GM12878 (cell line): ENCODE results near the gene ELK4. TPM values are rescaled to one million over a fixed set of nuclear protein-coding genes. Genes with fewer than 3 reads are reported as not detected.

ENCODE experiments used
- ASH2L ChIP-seq: fragments of 300-600, 200-600 bp; sonication (generic); IDR thresholded peaks from 2 replicates; pipeline ENCODE4 v1.6.1; 2017; ENCODE audit warnings: low read depth, mild to moderate bottlenecking, borderline replicate concordance
- CHD2 ChIP-seq: IDR thresholded peaks from 2 replicates; pipeline ENCODE4 v1.6.1; 2011; ENCODE audit warnings: low read depth, low read length, improper control_type of control experiment, borderline replicate concordance
- DPF2 ChIP-seq: fragments of 450-650 bp; IDR thresholded peaks from 2 replicates; pipeline ENCODE4 v1.6.1; 2017; ENCODE audit warnings: mild to moderate bottlenecking
- ESRRA ChIP-seq: IDR thresholded peaks from 2 replicates; pipeline ENCODE4 v1.6.1; 2012; ENCODE audit warnings: mild to moderate bottlenecking, low read length, improper control_type of control experiment
- FOS ChIP-seq: IDR thresholded peaks from 3 replicates; pipeline ENCODE4 v1.6.1; 2011; ENCODE audit warnings: borderline replicate concordance; ENCODE audit not compliant: insufficient read length; ENCODE audit errors: extremely low read depth
- JUND ChIP-seq: IDR thresholded peaks from 2 replicates; pipeline ENCODE4 v1.6.1; 2012; ENCODE audit warnings: low read depth, mild to moderate bottlenecking, low read length, improper control_type of control experiment, moderate library complexity
- MEF2B ChIP-seq: fragments of 450-650 bp; IDR thresholded peaks from 2 replicates; pipeline ENCODE4 v1.6.1; 2018; ENCODE audit warnings: mild to moderate bottlenecking, moderate library complexity; ENCODE audit not compliant: partially characterized antibody, poor library complexity, severe bottlenecking
- NBN ChIP-seq: fragments of 450-650 bp; IDR thresholded peaks from 2 replicates; pipeline ENCODE4 v1.6.1; 2016
- NFYA ChIP-seq: IDR thresholded peaks from 2 replicates; pipeline ENCODE4 v1.6.1; 2011; ENCODE audit warnings: low read depth, mild to moderate bottlenecking, low read length, improper control_type of control experiment, borderline replicate concordance
- NFYB ChIP-seq: IDR thresholded peaks from 2 replicates; pipeline ENCODE4 v1.6.1; 2011; ENCODE audit warnings: low read depth, mild to moderate bottlenecking, low read length, improper control_type of control experiment, moderate library complexity; ENCODE audit not compliant: insufficient read depth
- NKRF ChIP-seq: fragments of 450-650 bp; conservative IDR thresholded peaks from 2 replicates; pipeline ENCODE4 v1.6.1; 2017; ENCODE audit warnings: mild to moderate bottlenecking, moderate library complexity
- NR2F1 ChIP-seq: fragments of 450-650 bp; conservative IDR thresholded peaks from 2 replicates; pipeline ENCODE4 v1.6.1; 2017; ENCODE audit warnings: mild to moderate bottlenecking
- PML ChIP-seq: IDR thresholded peaks from 2 replicates; pipeline ENCODE4 v1.6.1; 2012; ENCODE audit warnings: low read length, inconsistent platforms
- POLR2AphosphoS2 ChIP-seq: IDR thresholded peaks from 2 replicates; pipeline ENCODE4 v1.6.1; 2011; ENCODE audit warnings: low read depth, mild to moderate bottlenecking, low read length, improper control_type of control experiment, moderate library complexity
- RAD21 ChIP-seq: IDR thresholded peaks from 2 replicates; pipeline ENCODE4 v1.6.1; 2011; ENCODE audit warnings: mild to moderate bottlenecking, low read depth, low read length, moderate library complexity; ENCODE audit not compliant: insufficient read depth
- SP1 ChIP-seq: IDR thresholded peaks from one replicate; pipeline ENCODE4 v1.6.1; 2011; ENCODE audit warnings: low read depth, low read length
- SREBF1 ChIP-seq: IDR thresholded peaks from 2 replicates; pipeline ENCODE4 v1.6.1; 2012; ENCODE audit warnings: mild to moderate bottlenecking, low read length
- STAT1 ChIP-seq: fragments of 450-650 bp; conservative IDR thresholded peaks from 2 replicates; pipeline ENCODE4 v1.6.1; 2014; ENCODE audit warnings: antibody characterized with exemption, mild to moderate bottlenecking
- ZNF384 ChIP-seq: IDR thresholded peaks from 2 replicates; pipeline ENCODE4 v1.6.1; 2012; ENCODE audit warnings: low read depth, mild to moderate bottlenecking, low read length, improper control_type of control experiment, borderline replicate concordance
- ZNF687 ChIP-seq: fragments of 450-650 bp; IDR thresholded peaks from 2 replicates; pipeline ENCODE4 v1.6.1; 2017; ENCODE audit warnings: mild to moderate bottlenecking, moderate library complexity
- polyA plus RNA-seq, 11 experiments: library from polyadenylated mRNA; depleted of rRNA in 4 of 11; unstranded in 6 of 11; stranded (reverse) in 5 of 11; fragments of >200 nt; fragmentation: Nextera tagmentation in 4 of 11; fragmentation: Illumina TruSeq in 1 of 11; extraction: Ambion mirVana in 4 of 11; extraction: Trizol in 1 of 11; gene quantifications; 1 replicate in 1 of 11; 2 replicates in 10 of 11; pipeline versions ENCODE4 v1.2.1 to v1.2.3, GENCODE V29; 2011 to 2016; ENCODE audit warnings: inconsistent platforms in 2 of 11, missing spikeins in 2 of 11, low read depth in 1 of 11
- total RNA-seq, 4 experiments: library from RNA; depleted of rRNA in 3 of 4; stranded (reverse); fragments of >200 nt in 3 of 4; fragmentation: Illumina TruSeq in 1 of 4; extraction: Trizol in 1 of 4; gene quantifications; 2 replicates each; pipeline versions ENCODE4 v1.2.1 to v1.2.3, GENCODE V29; 2013 to 2021
- TF ChIP-seq, protein P1 (sequence below): IDR thresholded peaks from 2 replicates; pipeline ENCODE4 v1.6.1; 2012; ENCODE audit warnings: low read depth, low read length, improper control_type of control experiment
- TF ChIP-seq, protein P2 (sequence below), 3 experiments: IDR thresholded peaks in 2 of 3; conservative IDR thresholded peaks in 1 of 3; 2 replicates each; pipeline ENCODE4 v1.5.1; 2011; ENCODE audit warnings: low read depth in 3 of 3, low read length in 3 of 3, mild to moderate bottlenecking in 3 of 3, control low read depth in 2 of 3, moderate library complexity in 2 of 3, inconsistent platforms in 1 of 3, mixed read lengths in 1 of 3; ENCODE audit not compliant: control insufficient read depth in 2 of 3, insufficient read depth in 1 of 3; ENCODE audit errors: extremely low read depth in 1 of 3

The ELK4 gene
- total and polyA plus RNA-seq, 10 of the 15 experiments (the other 5 are each of a cell fraction or from before 2014, with no cell fraction given): 5.2 to 71.5 (median 18.5) TPM

GRCh38 chr1:205658943-205659581 lies 27.3 kb upstream of the ELK4 start (continued):
- TF ChIP-seq ZNF384 (no peak), JUND (no peak), ASH2L (no peak), SREBF1 (no peak), SP1 (no peak), POLR2AphosphoS2 (no peak), STAT1 (no peak), CHD2 (peak; percentile 57; the same call in 1 of the 2 replicates), NFYA (no peak), NFYB (no peak), RAD21 (peak; percentile 96), ZNF687 (no peak), ESRRA (no peak), NR2F1 (no peak), NKRF (no peak), FOS (no peak), PML (no peak), NBN (no peak), MEF2B (peak; percentile 70), DPF2 (0 out of 2 replicates have a peak, but pooled peaks have one; percentile 21)
- TF ChIP-seq, protein P1, sequence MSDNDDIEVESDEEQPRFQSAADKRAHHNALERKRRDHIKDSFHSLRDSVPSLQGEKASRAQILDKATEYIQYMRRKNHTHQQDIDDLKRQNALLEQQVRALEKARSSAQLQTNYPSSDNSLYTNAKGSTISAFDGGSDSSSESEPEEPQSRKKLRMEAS: peak; percentile 20; the same call in 1 of the 2 replicates
- TF ChIP-seq, protein P2, sequence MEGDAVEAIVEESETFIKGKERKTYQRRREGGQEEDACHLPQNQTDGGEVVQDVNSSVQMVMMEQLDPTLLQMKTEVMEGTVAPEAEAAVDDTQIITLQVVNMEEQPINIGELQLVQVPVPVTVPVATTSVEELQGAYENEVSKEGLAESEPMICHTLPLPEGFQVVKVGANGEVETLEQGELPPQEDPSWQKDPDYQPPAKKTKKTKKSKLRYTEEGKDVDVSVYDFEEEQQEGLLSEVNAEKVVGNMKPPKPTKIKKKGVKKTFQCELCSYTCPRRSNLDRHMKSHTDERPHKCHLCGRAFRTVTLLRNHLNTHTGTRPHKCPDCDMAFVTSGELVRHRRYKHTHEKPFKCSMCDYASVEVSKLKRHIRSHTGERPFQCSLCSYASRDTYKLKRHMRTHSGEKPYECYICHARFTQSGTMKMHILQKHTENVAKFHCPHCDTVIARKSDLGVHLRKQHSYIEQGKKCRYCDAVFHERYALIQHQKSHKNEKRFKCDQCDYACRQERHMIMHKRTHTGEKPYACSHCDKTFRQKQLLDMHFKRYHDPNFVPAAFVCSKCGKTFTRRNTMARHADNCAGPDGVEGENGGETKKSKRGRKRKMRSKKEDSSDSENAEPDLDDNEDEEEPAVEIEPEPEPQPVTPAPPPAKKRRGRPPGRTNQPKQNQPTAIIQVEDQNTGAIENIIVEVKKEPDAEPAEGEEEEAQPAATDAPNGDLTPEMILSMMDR (IDR thresholded peaks at IDR 0.05 in 2 of 3, conservative IDR thresholded peaks at IDR 0.05 in 1 of 3; ENCODE audit: control insufficient read depth in 2 of 3, extremely low read depth in 1 of 3, insufficient read depth in 1 of 3, low read depth in 3 of 3, low read length in 3 of 3): peak; percentile 93 to 95 (median 94)
